Measurements from ENCODE around the gene FAS.

DNA sequence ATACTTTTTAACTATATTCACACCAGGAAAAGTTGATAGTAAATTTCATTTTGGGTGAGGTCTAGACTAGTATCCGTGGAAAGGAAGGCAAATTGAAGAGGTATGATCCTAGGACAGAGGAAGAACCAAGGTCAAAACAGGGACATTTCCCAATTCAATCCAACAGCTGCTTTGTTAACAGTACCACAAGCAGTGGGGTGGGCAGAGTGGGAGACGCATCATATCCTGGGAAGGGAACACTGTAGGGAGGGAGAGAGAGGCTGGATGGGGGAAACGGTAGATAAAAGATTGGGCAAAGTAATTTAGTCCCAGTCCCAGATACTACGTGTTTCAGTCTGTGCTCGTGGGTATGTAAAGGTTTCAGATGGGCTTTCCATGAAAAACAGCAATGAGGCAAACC, 9.2 kb upstream of the FAS start:
- no peak for TF ChIP-seq CTCF (optimal IDR thresholded peaks at IDR 0.05 in 1 of 3, IDR thresholded peaks at IDR 0.05 in 1 of 3, conservative IDR thresholded peaks at IDR 0.05 in 1 of 3; ENCODE audit: extremely low read depth in 1 of 3, insufficient read depth in 2 of 3, low read length in 3 of 3)
- no peak for TF ChIP-seq EZH2 (IDR thresholded peaks at IDR 0.05; ENCODE audit: low read length)
